OCI-LY3 (cell line): ENCODE measurements around the gene TMEM147.

Experiments used
- EZH2phosphoT487 ChIP-seq: fragments of 200-600 bp; shearing (Covaris generic); IDR thresholded peaks from 2 replicates; pipeline ENCODE4 v1.6.1; 2018; ENCODE audit warnings: antibody characterized with exemption, mixed run types, low read depth
- TF ChIP-seq, protein P1 (sequence below): fragments of 200-600, 300-600 bp; sonication (generic); IDR thresholded peaks from 2 replicates; pipeline ENCODE4 v1.5.1; 2014; ENCODE audit warnings: antibody characterized with exemption, low read length, low read depth

DNA sequence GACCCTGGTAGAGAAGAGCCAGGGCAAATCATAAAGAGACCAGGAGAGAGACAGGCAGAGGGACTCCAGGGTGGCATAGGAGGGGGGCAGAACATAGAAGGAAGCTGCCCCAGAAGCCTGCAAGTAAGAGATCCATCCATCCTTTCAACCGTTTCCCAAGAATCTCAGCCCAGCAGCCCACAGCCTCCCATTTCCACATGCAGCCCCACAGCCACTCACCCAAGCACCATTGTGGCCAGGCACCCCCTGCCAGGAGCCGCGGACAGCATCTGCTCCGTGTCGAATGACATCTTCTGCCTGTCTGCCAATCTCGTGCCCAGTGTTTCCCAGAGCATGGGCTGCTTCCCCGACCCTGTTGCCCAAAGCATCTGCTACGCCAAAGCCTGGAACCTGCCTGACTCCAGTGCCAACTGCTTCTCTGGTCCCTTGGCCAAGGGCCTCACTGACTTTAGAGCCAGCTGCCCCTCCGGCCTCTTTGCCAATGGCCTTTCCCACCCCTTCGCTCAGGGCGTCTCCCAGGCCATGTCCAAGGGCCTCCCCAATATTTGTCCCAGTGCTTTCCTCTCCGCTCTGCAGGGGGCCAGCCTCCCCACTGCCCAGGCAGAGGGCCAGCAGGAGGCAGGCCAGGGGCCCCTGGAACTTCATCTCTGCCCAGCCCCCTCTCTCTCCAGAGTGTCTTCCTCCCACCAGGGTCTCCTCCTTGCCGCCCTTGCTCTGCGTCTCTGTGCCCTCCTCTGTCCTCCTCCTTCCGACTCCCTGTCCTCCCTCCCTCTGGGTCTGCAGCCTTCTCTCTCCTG lies 32.4 kb upstream of the TMEM147 start:
- TF ChIP-seq EZH2phosphoT487 = no peak
- TF ChIP-seq, protein P1, sequence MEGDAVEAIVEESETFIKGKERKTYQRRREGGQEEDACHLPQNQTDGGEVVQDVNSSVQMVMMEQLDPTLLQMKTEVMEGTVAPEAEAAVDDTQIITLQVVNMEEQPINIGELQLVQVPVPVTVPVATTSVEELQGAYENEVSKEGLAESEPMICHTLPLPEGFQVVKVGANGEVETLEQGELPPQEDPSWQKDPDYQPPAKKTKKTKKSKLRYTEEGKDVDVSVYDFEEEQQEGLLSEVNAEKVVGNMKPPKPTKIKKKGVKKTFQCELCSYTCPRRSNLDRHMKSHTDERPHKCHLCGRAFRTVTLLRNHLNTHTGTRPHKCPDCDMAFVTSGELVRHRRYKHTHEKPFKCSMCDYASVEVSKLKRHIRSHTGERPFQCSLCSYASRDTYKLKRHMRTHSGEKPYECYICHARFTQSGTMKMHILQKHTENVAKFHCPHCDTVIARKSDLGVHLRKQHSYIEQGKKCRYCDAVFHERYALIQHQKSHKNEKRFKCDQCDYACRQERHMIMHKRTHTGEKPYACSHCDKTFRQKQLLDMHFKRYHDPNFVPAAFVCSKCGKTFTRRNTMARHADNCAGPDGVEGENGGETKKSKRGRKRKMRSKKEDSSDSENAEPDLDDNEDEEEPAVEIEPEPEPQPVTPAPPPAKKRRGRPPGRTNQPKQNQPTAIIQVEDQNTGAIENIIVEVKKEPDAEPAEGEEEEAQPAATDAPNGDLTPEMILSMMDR = no peak
